ENCODE measurements around the gene WNT4. TPM values are rescaled to one million over a fixed set of nuclear protein-coding genes. Genes with fewer than 3 reads are reported as not detected.

WNT4 gene
- total RNA-seq, 1 donor from 2014 or later = not detected

- Mint-ChIP-seq H3K36me3 (peaks cover 24% of the 10 kb centered on the region), H3K27me3 (ENCODE audit: insufficient read depth, low read depth) (peaks cover 29% of the 10 kb centered on the region), H3K4me1 (peaks cover 73% of the 10 kb centered on the region), H3K27ac (no peak overlapping the region), H3K9me3 (no peaks in the 10 kb centered on the region), H3K4me3 (peak overlapping the region; percentile 94)
- DNase-seq (ENCODE audit: low spot score) = no peak
- no peak overlapping the region for H3K9ac ChIP-seq
- peaks cover 18% of the 10 kb centered on the region for H3K4me1 ChIP-seq
- no peak for TF ChIP-seq EZH2phosphoT487 (IDR thresholded peaks at IDR 0.05)
- TF ChIP-seq CTCF (IDR thresholded peaks at IDR 0.05) = no peak
- no peak for TF ChIP-seq EZH2 (IDR thresholded peaks at IDR 0.05)
- H3K36me3 ChIP-seq = no peaks in the 10 kb centered on the region
- H4K20me1 ChIP-seq (ENCODE audit: low read depth) = peaks cover 86% of the 10 kb centered on the region
- peaks cover 93% of the 10 kb centered on the region for H3K27me3 ChIP-seq
- H3K9me3 ChIP-seq (ENCODE audit: low read depth) = no peaks in the 10 kb centered on the region
- H3K4me2 ChIP-seq = no peak overlapping the region
- no peak overlapping the region for H3K4me3 ChIP-seq
- H3K27ac ChIP-seq = no peak overlapping the region
- no peaks in the 10 kb centered on the region for H3K79me2 ChIP-seq (ENCODE audit: low read depth)
- peaks cover 10% of the 10 kb centered on the region for H3F3A ChIP-seq (ENCODE audit: low read depth)
- no peak overlapping the region for H2AFZ ChIP-seq (replicated peaks)
Measured at GRCh38 chr1:22139817-22140216, 3.1 kb downstream of the WNT4 start.

- Mint-ChIP-seq H3K27me3 (ENCODE audit: insufficient read depth, low read depth) (peaks cover 24% of the 10 kb centered on the region), H3K9me3 (no peaks in the 10 kb centered on the region)
Measured at GRCh38 chr1:22139066-22139594, 3.8 kb downstream of the WNT4 start.

GRCh38 chr1:22137004-22137720 lies 5.7 kb downstream of the WNT4 start:
- peaks cover 18% of the 10 kb centered on the region for H3K27me3 Mint-ChIP-seq (ENCODE audit: insufficient read depth, low read depth)
- peak overlapping the region; percentile 46 for H3K4me3 Mint-ChIP-seq
- H3K9ac ChIP-seq = no peak overlapping the region
- H3K4me1 ChIP-seq = peaks cover 20% of the 10 kb centered on the region
- H3K27ac Mint-ChIP-seq = peak overlapping the region; percentile 53
- TF ChIP-seq CTCF (IDR thresholded peaks at IDR 0.05) (no peak), EZH2 (IDR thresholded peaks at IDR 0.05) (no peak), EZH2phosphoT487 (IDR thresholded peaks at IDR 0.05) (no peak)
- H3F3A ChIP-seq (ENCODE audit: low read depth) = peaks cover 11% of the 10 kb centered on the region
- H3K79me2 ChIP-seq (ENCODE audit: low read depth) = no peaks in the 10 kb centered on the region
- no peaks in the 10 kb centered on the region for H3K9me3 Mint-ChIP-seq
- no peaks in the 10 kb centered on the region for H3K36me3 ChIP-seq
- H3K27ac ChIP-seq = no peak overlapping the region
- DNase-seq (ENCODE audit: low spot score) = peak; percentile 33
- H3K4me1 Mint-ChIP-seq = peaks cover 80% of the 10 kb centered on the region
- H3K27me3 ChIP-seq = peaks cover 95% of the 10 kb centered on the region
- H3K4me2 ChIP-seq = no peak overlapping the region
- no peak overlapping the region for H3K4me3 ChIP-seq
- no peaks in the 10 kb centered on the region for H3K9me3 ChIP-seq (ENCODE audit: low read depth)
- H4K20me1 ChIP-seq (ENCODE audit: low read depth) = peaks cover 95% of the 10 kb centered on the region
- peaks cover 26% of the 10 kb centered on the region for H3K36me3 Mint-ChIP-seq
- H2AFZ ChIP-seq (replicated peaks) = no peak overlapping the region

More at GRCh38 chr1:22139066-22139594, 3.8 kb downstream of the WNT4 start:
- no peak for TF ChIP-seq EZH2 (IDR thresholded peaks at IDR 0.05)
- no peak for TF ChIP-seq EZH2phosphoT487 (IDR thresholded peaks at IDR 0.05)
- no peak for TF ChIP-seq CTCF (IDR thresholded peaks at IDR 0.05)
- peaks cover 73% of the 10 kb centered on the region for H3K4me1 Mint-ChIP-seq
- H3K27me3 ChIP-seq = peaks cover 93% of the 10 kb centered on the region
- peaks cover 18% of the 10 kb centered on the region for H3K4me1 ChIP-seq
- H3K27ac Mint-ChIP-seq = no peak overlapping the region
- no peaks in the 10 kb centered on the region for H3K9me3 ChIP-seq (ENCODE audit: low read depth)
- no peaks in the 10 kb centered on the region for H3K36me3 ChIP-seq
- H3K4me2 ChIP-seq = no peak overlapping the region
- H3K4me3 ChIP-seq = no peak overlapping the region
- H3K4me3 Mint-ChIP-seq = peak overlapping the region; percentile 52
- peaks cover 86% of the 10 kb centered on the region for H4K20me1 ChIP-seq (ENCODE audit: low read depth)
- H3K36me3 Mint-ChIP-seq = peaks cover 26% of the 10 kb centered on the region
- H3K79me2 ChIP-seq (ENCODE audit: low read depth) = no peaks in the 10 kb centered on the region
- no peak overlapping the region for H3K9ac ChIP-seq
- no peak for DNase-seq (ENCODE audit: low spot score)
- no peak overlapping the region for H3K27ac ChIP-seq
- H3F3A ChIP-seq (ENCODE audit: low read depth) = peaks cover 10% of the 10 kb centered on the region
- no peak overlapping the region for H2AFZ ChIP-seq (replicated peaks)

All from neural progenitor cell (in vitro differentiated cells).